Measurements from ENCODE around the gene YWHAQ. TPM values are rescaled to one million over a fixed set of nuclear protein-coding genes. Genes with fewer than 3 reads are reported as not detected.
"Not testable (repeated sequence)": the region's sequence is repeated elsewhere in the genome, so short reads cannot be mapped to it uniquely, and the experiment has no call there.

The YWHAQ gene
- polyA plus RNA-seq, 4 donors, result 349 to 445 (median 409) TPM

DNA sequence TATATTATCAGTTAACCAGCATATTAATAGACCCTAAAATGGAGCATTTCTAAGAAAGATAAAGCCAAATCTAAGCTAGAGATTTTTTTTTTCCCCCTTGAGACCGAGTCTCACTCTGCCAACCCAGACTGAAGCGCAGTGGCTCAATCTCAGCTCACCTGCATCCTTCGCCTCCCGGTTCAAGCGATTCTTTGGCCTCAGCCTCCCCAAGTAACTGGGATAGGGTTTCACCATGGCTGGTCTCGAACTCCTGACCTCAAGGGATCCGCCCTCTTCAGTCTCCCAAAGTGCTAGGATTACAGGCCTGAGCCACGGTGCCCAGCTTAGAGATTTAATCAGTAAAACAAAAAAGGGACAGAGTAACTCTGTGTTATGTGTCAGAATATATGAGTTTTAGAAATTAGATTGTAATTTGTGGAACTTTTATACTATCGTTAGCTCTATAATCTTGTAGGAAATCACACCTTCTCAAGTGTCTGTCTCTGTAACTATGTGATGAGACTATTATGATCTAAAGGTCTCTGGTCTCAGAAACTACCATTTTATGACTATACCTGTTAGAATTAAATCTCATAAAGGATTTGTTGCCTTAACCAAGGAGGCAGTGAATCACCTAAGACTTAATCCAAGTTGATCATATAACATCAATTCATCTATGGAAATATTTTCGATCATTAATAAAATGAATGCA, 34.0 kb downstream of the YWHAQ start:
- DNase-seq (ENCODE audit: low read depth in 4 of 4, low spot score in 2 of 4), result no peak

DNA sequence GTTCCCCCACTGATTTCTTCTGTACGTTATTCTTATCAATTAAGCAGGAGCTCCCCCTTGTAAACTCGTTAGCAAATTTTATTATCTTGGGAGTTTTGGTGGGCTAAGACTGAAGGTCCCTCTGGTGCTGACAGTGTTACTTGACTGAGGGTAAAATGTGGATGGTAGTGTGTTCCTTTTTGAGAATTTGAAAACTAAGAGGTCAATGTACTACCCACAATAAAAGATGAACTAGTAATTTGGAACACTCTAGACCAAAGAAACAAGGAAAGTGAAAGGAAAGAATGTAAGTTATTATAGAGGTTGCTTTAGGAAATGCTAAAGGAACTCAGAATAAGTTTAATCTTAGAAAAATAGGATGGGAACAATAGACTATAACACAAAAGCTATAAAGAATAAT, 35.1 kb downstream of the YWHAQ start:
- DNase-seq (ENCODE audit: low read depth in 4 of 4, low spot score in 2 of 4), result no peak

DNA sequence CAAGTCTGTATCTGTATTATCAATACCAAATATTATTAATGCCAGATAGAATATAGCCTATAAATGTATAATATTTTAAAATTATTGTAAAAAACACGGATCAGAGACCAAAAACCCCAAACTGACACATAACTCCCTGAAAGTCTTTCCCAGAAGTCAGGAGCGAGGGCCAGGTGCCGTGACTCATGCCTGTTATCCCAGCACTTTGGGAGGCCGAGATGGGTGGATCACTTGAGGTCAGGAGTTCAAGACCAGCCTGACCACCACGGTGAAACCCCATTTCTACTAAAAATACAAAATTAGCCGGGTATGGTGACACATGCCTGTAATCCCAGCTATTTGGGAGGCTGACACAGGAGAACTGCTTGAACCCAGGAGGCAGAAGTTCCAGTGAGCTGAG, 35.5 kb downstream of the YWHAQ start:
- DNase-seq (ENCODE audit: low read depth in 4 of 4, low spot score in 2 of 4), result not testable (repeated sequence)

DNA sequence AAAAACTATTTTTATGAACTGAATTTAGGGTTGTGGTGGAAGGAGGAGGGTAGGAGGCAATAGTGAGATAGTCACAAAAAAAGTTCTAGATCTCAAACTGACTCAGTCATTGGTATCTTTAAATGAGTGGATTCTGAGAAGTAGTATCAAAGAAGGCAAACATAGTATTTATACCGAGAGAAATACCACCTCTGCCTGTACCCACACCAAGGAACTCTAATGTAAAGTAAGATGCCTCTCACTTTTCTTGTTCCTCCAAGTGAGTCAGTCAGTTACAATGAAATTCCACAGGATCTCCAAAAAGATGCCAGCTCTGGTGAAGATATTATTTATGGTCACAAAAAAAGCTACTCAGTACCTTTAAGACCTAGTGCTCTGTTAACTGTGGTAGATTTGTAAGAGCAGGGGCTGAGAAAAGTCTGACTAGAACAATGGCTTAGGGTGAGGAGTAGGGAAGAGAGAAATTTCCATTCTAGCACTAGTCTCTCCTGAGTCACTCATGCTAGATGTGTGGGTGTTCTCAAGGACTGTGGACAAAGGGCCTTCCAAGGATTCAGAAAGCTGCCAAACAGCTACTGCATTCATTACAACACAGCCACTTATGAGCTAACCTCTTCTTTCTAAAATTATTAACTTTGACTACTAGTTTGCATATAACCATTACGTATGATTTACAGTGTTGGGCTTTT, 36.3 kb downstream of the YWHAQ start:
- no peak for DNase-seq (ENCODE audit: low read depth in 4 of 4, low spot score in 2 of 4)

DNA sequence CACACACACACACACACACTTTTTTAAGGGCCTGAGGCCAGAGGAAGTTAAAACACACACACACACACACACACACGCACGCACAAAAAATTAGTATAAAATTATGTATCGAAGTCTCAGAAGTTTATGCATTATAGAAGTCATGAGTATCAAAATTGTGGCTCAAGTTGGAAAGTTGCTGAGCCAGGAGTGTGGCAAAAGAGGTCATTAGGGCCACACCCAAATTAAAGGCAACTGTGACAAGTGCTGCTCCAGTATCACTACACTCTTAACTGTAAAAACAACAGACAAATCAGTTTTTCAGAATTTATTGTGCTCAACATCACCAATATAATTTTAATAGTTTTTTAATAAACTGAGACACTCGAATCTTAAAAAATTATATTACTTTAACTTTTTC, 36.9 kb downstream of the YWHAQ start:
- DNase-seq (ENCODE audit: low read depth in 4 of 4, low spot score in 2 of 4), result no peak

DNA sequence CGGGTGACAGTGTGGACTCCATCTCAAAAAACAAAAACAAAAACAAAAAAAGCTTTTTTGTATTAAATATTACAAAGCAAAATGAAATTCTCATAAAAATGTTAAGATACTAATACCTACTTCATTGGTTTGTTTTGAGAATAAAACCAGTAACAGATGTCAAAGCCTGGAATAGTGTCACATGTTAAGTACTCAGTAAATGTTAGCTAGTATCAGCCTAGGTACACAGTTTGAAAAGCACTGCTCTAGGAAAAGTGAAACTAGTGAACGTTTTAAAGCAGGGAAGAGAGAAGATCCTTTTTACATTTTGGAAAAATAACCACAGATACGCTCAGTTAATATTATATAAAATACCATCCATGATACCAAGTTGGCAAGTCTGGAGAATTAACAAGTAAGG, 38.1 kb downstream of the YWHAQ start:
- DNase-seq (ENCODE audit: low read depth in 4 of 4, low spot score in 2 of 4), result no peak

DNA sequence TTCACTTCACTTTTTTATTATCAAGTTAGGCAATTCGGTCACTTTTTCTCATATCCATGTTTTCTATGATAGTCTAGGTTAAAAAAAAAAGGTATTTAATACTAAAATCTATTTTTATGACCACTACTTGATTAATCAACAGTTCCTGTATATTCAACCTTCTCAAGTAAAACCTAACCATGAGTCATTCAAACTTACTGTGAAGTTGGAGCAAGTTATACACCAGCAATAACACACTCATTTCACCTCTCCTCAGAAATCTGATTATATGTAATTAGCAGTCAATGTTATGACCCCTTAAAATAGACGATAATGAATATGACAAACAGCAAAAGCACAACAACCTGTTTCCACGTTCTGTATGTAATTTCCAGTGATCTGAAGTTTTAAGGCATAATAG, 40.2 kb downstream of the YWHAQ start:
- DNase-seq (ENCODE audit: low read depth in 4 of 4, low spot score in 2 of 4), result no peak

DNA sequence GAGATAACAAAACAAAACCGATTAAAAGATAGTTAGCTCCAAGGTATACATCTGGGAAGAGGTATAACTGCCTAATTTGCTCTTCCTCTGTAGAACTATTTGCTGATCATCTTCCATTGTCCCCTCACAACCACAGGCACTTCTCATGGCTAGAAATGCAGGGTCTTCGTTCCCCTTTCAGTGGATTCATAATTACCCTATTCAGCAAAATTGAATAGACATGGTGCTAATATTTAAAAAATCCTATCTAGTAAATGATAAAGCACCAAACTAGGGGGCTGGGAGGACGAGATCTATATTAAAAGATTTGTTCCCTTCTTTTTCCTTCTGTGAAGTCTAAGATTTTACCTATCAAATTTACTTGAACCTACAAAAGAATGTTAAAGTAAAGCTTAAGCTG, 44.3 kb downstream of the YWHAQ start:
- DNase-seq (ENCODE audit: low read depth in 4 of 4, low spot score in 2 of 4), result no peak

DNA sequence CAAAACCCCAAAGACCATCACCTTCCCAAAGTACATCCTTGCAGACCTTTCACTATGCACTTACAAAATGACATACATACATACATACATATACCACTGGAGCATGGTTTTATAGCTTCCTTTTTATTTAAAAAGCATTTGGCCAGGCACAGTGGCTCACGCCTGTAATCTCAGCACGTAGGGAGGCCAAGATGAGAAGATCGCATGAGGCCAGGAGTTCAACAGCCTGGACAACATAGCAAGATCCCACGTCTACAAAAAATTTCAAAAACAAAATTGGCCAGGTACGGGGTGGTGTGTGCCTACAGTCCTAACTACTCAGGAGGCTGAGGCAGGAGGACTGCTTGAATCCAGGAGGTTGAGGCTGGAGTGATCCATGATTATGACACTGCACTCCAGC, 45.3 kb downstream of the YWHAQ start:
- no peak for DNase-seq (ENCODE audit: low read depth in 4 of 4, low spot score in 2 of 4)

DNA sequence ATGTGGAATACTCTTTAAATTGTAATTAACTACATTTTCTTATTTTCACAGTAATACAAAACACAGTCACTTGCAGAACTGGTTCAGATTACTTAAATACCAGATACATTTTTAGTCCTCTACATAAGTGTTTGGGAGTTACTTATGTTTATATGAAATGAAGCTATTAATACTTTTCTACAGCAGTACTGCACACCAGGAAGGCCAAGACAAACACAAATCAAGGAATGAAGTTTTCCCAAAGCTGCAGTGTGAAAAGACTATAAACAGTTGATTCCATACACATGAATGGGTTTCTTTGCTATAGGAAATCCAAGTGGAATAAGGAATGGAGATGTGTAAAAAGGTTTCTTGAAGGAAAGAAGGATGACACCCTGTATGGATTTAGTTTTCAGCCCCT, 45.9 kb downstream of the YWHAQ start:
- not testable (repeated sequence) for DNase-seq (ENCODE audit: low read depth in 4 of 4, low spot score in 2 of 4)

DNA sequence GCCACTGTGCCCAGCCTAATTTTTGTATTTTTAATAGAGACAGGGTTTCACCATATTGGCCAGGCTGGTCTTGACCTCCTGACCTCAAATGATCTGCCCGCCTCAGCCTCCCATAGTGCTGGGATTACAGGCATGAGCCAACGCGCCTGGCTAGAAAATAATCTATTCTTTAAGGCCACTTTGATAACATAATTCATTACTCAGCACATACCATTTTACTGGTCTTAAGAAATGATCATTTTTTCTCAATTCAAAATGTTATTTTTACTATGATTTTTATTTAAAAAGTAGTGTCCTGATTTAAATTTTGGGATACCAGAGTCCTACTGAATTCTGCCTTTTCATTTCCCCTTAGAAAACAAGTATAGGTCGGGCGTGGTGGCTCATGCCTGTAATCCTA, 48.2 kb downstream of the YWHAQ start:
- DNase-seq (ENCODE audit: low read depth in 4 of 4, low spot score in 2 of 4), result no peak

DNA sequence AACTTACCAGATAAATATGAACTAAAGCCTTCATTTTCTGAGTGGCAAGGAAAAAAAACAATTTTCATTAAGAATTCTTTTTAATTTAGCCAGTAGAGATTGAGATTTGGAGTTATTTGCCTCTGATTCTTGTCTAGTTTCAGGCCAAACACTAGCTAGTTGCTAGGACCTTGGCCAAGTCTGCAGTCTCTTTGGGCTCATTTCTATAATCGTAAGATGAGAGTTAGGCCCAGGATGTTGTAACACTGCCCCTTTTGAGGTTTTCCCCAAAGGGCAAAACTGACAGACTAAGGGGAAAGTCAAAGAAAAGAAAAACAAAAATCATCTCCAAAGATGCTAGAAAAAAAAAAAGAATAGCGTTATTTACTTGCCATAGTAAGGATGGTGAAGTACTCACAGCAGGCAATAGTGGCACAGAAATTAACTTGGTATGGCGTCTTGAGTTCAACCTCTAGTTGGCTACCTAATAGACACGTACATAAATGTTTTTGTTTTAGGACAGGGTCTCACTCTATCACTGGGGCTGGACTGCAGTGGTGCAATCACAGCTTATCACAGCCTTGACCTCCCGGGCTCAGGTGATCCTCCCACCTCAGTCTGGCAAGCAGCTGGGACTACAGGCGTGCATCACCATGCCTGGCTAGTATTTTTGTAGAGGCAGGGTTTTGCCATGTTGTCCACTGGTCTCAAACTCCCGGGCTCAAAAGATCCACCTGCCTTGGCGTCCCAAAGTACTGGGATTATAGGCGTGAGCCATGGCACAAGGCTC, 52.1 kb downstream of the YWHAQ start:
- DNase-seq (ENCODE audit: low read depth in 4 of 4, low spot score in 2 of 4), result no peak

DNA sequence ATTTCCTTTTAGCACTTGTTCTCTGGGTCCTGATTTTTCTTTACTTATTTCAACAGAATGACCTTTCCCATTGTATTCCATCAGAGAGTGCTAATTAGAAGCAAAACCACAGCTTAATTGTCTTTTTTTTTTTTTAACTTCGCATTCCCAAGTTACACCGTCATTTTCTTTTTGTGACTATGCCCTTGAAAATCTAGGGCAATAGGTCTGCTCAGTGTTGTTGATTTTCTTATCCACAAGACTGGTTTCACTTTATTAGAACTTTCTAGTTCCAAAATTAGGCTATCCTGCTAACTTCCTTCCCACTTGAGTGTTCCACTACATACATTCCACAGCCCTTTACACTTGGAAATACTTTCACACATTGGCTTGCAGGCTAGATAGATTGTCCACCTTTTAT, 56.5 kb downstream of the YWHAQ start:
- no peak for DNase-seq (ENCODE audit: low read depth in 4 of 4, low spot score in 2 of 4)

DNA sequence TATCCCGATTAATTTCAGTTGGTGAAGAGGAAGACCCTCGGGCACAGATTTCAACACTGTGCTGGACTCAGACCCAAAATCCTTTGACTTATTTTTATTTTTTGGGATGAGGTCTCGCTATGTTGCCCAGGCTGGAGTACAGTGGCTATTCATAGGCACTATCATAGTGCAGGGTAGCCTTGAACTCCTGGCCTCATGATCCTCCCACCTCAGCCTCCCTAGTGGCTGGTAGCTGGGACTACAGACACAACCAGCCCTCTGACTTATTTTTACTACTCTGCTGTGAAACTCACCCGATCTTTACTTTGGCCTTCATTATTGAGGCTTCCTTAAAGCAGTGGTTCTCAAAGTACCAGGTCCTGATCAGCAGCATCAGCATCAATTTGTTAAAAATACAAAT, 57.0 kb downstream of the YWHAQ start:
- no peak for DNase-seq (ENCODE audit: low read depth in 4 of 4, low spot score in 2 of 4)

DNA sequence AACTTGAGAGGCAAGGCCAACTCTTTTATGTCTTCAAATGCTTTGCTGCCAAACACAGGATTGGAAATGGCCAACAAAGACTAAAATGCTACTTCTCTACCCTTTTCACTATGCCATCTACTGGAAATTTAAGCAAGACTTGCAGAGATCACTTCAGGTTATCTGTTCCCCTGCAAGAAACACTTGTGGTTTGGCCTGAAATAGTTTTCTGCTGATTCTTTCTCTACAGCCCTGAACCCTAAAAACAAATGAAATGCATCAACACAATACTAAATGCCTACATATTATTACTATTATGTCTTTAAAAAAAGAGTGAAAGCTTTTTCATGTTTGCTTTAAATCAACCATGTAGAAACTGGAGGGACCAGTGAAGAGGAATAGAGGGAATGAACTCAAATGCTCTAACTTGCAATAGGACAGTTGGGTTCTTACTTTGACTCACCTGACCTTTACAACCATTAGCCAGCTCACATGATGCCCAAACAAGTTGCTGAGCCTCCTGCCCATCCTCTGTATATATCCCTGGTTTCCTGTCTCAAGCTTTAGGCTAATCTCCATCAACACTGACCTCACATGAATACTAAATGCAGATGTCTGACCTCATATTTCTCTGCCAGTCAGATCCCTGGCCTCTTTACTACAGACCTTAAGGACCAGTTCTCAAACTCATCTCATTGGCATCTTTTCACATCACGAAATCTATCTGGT, 57.6 kb downstream of the YWHAQ start:
- DNase-seq (ENCODE audit: low read depth in 4 of 4, low spot score in 2 of 4), result no peak

DNA sequence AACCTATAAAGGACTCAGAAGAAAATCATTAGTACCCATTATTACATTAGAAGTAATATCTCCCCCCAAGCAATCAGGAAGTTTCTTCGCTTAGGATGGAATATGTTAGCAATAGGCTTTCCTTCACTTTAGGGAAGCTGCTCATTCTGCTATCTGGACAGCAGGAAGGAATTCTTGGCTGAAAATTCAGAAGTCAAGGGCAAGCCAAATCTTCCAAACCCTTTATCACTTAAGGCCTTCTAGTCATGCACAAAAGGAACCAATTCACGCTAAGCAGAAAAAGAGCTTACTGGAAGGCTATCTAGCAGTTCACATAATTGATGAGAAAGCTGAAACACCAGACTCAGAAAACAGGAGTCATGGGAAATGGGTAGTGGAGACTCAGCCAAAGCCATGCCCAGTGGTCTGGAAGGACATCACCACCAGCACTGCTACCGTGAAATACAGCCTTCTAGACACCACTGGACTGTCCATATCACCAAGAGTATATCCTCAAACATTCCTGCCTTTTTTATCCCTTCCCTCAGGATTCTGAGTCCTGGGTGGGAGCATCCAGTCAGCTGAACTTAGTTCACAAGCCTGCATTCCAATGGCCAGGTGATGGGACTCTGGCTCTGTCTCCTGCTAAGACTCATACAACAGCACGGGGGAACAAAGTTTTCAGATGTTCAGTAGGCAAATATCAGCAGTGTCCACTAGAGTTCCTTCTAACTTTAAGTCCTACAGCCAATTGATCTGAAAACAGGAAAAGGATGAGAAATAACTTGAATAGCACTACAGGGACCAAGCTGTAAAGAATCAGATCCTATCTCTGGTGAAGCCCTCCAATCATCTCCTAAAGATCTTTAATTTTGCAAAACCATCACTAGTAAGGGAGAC, 60.4 kb downstream of the YWHAQ start:
- no peak for DNase-seq (ENCODE audit: low read depth in 4 of 4, low spot score in 2 of 4)

DNA sequence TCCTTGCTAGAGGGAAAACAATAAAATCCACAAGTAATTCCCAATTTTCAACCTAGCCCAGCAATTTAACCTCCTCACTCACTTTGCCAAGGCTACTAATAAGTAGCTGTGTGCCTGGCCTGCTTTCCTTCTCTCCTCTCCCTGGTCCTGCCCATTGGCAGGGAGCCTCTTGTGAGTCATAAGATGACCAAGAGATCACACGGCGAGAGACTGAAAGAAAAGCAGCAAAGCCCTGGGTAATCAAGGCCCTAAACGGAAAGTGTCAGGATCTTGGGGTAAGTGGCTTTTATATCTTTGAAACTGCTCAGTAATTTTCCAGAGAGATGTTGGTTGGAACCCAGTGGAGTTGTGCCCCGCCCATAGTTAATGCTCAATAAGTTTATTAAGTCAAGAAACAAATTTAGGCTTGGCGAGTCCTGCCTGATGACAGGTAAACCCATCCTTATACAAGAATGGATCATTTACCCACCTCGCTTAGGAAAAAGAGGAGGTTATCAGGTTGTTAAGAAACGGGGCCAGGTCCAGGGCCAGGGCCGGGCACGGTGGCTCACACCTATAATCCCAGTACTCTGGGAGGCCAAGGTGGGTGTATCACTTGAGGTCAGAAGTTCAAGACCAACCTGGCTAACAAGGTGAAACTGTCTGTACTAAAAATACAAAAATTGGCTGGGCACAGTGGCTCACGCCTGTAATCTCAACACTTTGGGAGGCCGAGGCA, 65.2 kb downstream of the YWHAQ start:
- no peak for DNase-seq (ENCODE audit: low read depth in 4 of 4, low spot score in 2 of 4)

DNA sequence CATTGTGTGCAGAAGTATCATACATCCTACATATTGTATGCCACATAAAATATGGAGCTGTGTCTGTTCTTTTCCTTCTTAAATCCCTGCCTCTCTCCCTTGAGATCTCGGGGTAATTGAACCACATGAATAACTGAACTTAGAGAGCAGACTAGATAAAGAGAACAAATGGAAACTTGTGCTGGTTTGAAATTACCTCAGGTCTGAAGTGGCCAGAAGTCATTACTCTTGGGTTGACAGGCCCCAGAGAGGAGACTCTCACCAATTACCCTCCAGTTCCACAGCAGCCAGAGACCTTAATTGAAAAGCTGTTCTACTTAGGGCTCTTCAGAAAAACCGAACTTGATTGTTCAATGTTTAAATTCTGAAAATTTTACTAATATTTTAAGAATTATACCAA, 70.2 kb downstream of the YWHAQ start:
- no peak for DNase-seq (ENCODE audit: low read depth in 4 of 4, low spot score in 2 of 4)

DNA sequence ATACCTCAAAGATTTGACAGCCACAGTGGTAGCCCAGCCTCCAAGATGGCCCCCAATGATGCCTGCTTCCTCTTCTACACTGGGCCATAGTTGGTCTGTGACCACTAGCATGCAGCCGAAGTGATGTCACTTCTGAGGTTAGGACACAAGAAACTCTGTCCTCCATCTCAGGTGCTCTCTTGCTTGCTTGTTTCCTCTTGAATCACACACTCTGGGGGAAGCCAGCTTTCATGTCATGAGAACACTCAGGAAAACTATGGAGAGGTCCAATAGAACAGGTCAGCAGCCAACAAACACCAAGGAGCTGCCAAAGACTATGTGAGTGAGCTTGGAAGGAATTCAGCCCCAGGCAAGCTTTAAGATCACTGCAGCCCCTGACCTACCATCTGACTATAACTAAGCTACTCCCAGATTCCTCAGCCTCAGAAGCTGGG, 71.8 kb downstream of the YWHAQ start:
- no peak for DNase-seq (ENCODE audit: low read depth in 4 of 4, low spot score in 2 of 4)

Data from left renal cortex interstitium (tissue), 4 donors.